AG08395 (cell line): ENCODE measurements around the gene PCDH9.
"Not testable (repeated sequence)": the region's sequence is repeated elsewhere in the genome, so short reads cannot be mapped to it uniquely, and the experiment has no call there.

Source experiments
- DNase-seq: peaks from one replicate; pipeline ENCODE4 v3.0.0; 2012; ENCODE audit warnings: mixed read lengths, low spot score

Gene PCDH9

DNA sequence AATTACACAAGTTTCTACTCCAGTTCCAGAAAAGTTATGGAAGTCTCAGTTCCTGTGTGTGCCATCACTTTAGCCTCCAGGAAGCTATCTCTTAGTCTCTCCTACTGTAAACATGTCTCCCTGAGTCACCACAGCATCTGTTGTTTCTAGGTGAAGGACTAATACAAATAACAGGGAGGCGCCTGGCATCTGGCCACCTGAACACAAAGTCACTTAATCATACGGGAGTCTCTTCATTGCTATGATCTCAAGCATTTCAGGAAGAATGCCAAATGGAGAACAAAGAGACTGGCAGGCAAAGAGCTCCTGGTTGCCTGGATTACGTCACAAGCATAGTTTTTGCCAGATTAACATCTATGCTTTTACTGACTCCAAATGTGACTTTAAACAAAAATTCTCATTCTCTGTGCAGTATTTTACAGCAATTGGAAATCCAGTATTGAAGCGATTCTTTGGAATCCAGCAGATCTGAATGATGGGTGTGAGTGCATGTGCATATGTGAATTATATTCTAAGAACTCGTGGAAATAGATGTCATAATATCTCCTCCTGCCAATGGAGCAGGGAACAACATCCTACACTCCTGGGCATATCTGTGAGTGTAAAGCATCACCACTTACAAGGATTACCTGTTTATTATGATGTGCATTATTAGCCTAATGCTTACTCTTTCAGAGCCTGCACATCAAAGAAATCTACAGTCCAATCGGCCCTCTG, 572.8 kb downstream of the PCDH9 start:
- peak; percentile 67 for DNase-seq

DNA sequence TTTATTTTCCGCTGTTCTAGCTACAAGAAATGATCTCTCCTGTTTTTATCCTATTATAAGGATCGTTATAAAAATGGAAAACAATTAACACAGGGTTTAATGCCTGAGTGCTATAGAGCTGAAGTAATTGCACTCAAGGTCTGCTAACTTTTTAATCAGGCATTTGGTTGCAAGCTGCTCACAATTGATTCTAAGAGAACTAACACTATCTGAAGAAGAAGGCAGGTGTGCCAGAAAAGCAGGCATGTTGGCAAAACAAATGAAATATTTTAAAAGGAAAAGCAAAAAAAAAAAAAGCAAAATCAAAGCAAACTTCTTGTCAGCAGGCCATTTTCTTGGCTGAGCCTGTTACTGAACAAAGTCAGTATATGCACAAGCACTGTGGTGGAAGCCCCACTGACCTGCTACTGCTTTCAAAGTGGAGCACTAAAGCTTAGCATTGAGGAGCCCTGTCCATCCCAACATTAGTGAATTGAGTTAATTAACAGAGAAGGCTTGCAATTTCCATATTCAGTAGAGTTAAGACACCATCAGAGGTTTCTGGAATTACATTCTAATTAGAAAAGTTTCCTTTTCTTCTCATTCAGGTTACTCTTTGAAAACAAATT, 574.2 kb downstream of the PCDH9 start:
- DNase-seq, result no peak

DNA sequence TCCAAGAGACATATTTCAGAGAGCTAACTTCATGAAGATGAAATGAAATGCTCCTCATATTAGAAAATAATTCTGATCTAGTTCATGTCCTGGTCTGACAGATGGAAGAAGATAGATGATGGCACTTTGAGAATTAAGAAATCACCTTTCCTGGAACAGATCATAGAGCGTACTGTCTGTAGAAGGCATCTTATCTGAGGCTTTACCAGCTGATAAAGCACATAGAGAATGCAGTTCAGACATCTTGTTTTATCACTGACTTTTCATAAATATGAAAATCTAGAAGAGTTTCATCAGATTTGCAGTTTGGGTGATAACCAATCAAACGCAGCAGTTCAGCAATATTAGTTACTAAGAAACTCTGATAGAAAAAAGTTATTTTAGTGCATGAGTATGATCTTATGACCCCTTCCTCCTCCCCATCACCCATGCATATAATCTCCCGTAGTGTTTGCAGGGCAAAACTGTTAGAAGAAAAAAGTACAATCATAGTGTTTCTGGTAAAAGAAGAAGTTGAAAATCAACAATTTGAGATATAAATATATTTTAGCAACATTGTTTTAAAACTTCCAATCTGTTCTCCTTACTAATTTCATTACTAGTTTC, 585.2 kb downstream of the PCDH9 start:
- DNase-seq, result no peak

DNA sequence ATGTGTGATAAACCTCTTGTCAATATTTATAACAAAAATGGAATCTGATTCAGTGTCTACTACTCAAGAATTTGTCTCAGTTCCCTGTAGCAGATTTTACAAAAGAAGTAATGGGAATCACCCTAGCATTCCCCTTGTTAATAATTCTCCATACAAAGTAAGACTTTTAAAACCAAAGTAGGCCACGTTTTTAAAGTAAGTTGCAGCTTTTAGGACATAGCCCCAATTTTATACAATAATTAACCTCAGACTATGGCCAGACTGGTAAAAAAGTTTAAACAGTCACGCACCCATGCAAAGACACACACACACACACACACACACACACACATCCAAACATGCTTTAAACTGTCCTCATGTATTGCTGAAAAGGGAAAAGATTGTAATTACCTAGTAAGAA, 589.9 kb downstream of the PCDH9 start:
- no peak for DNase-seq

DNA sequence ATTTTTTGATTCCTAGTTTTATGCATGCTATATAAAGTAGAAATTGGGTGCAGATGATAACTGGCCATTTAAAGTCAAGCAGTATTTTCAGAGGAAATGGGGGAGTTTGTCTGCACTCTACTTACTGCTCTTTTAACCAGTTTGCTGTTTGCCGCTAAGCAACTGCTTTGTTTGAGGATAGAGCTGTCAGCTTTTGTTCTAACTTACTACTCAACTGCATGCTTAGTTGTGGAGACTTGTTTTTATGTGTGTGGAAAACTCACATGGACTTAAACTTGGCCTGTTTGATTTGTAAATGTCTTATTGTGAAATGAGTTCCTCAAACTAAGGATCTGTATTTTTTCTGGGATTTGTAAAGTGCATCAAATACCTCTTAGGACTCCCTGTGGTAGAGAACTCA, 591.1 kb downstream of the PCDH9 start:
- DNase-seq, result no peak

DNA sequence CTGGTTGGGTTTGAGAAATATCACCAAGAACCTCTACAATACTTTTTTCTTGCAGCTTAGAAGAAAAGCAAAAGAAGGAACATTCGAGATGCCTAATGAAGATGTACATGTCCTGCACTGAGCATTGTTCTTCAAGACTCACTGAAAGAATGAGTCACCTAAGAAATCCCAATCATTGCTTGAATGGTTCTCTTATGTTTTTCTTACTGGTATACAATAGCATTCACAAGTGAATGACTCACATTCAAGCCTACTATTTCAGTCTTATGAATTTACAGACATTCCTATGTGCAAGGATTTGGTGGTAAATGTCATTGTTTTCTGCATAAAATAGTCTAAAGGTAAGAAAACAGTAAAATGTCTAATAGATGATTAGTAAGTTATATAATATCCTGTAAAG, 594.6 kb downstream of the PCDH9 start:
- peak; percentile 62 for DNase-seq

DNA sequence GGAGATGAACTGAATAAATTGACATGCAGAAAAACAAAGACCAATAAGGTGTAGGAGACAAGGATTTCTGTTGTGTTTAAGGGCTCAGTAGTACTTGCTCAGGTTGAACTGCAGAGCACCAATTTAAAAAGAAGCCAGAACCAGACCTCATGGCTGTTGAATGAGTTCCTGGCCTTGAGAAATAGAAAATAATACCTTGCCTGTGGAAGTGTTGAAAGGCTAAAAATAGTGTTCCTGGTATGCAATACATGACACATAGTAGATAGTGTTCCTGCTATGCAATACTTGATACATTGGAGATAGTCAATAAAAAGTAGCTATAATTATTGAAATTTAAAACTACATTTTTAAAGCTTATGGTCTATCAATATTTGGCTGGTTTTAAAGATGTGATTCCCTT, 595.8 kb downstream of the PCDH9 start:
- DNase-seq, result no peak

DNA sequence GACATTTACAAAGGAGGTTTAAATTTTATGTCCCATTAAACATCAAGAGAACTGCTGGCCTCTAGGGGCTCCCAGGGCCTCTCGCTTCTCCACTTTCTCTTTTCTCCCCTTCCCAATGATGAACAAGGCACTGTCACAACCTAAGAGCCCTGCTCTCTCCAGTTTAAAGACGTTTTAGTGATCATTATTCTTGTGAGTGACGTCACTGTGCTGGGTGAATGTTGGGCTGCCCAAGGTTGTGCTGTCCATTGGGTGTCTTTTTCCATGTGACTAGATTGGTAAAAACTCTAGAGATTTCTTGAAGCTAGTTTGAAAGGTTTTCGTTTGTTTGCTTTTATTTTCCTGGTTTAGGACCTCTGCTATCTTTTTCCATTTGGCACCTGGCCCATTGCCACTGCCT, 602.6 kb downstream of the PCDH9 start:
- DNase-seq, result no peak

DNA sequence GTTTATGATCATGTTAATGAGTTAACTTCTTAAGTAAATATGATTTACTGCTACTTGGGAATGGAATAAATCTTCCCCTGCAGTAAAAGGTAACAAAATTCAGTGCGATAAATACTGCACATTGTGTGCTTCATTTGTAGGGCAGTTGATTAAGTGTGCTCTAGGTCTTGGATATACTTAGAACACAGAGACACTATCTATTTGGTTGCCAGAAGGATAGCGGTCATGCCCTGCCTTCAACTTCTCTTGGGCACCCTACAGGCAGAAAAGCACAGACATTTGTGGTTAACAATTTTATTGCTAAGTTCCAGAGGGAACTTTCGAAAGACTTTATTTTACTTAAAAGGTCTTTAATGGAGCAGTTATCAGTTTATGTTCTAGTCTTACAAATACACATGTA, 605.8 kb downstream of the PCDH9 start:
- no peak for DNase-seq

DNA sequence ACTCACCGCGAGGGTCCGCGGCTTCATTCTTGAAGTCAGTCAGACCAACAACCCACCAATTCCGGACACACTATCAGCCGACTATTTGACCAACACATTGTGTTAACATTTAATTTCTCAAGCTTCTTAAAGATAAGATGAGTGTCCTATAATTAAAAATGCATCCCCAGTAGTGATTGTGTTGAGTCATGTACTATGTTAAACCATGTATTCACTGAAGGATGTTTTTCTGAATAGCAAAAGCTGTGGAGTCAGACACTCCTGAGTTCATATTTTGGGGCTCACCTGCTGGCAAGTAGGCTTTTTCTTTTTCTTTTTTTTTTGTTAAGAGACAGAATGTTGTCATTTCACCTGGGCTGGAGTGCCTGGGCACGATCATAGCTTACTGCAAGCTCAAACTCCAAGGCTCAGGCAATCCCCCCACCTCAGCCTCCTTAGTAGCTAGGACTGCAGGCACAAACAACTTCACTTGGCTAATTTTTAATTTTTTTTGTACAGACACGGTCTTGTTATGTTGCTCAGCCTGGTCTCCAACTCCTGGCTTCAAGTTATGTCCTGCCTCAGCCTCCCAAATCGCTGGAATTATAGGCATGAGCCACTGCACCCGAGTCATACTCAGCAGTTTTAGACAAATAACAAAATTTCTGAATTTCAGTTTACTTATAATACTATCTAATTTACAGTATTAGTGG, 606.9 kb downstream of the PCDH9 start:
- DNase-seq, result no peak

DNA sequence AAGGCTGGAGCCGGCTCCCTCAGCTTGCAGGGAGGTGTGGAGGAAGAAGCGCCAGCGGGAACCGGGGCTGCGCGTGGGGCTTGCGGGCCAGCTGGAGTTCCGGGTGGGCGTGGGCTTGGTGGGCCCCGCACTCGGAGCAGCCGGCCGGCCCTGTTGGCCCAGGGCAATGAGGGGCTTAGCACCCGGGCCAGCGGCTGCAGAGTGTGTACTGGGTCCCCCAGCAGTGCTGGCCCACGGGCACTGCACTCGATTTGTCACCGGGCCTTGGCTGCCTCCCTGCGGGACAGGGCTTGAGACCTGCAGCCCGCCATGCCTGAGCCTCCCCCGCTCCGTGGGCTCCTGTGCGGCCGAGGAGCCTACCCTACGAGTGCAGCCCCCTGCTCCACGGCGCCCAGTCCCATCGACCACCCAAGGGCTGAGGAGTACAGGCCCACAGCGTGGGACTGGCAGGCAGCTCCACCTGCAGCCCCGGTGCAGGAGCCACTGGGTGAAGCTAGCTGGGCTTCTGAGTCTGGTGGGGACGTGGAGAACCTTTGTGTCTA, 608.2 kb downstream of the PCDH9 start:
- DNase-seq, result not testable (repeated sequence)

DNA sequence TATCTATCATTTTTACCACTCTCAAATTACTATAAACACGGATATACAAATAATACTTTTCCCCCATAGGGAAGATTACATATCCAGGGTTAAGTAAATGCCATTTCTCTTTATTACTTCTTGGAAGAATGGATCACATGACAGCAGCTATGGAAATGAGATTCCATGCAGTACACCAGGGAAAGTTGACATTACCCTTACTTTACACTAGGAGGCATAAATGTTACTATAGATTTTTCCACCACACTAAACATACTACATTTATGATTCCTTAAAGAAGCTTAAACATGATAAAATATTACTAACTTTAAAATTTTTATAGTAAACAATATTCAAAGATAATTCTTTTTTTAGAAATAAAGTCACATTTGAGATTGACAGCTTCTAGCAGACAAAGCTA, 611.4 kb downstream of the PCDH9 start:
- DNase-seq, result peak; percentile 43

DNA sequence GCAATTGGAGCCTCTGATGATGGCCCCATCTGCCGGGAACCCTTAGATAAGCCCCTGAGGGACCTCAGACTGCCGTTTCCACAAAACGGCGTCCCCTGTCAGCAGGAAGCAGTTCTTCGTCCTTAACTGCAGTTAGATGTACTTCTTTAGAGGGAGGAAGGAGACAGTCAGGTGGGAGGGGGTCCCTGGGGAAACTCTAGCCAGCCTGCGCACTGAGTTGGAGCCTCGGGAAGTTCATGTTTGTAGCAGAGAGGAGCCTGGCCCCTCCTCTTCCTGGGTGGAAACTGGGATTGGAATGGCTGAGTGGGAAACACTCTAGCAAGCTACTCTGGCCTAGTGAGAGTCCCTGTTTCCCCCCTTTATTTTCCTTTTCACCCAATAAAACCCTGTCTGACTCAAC, 612.4 kb downstream of the PCDH9 start:
- DNase-seq, result no peak

DNA sequence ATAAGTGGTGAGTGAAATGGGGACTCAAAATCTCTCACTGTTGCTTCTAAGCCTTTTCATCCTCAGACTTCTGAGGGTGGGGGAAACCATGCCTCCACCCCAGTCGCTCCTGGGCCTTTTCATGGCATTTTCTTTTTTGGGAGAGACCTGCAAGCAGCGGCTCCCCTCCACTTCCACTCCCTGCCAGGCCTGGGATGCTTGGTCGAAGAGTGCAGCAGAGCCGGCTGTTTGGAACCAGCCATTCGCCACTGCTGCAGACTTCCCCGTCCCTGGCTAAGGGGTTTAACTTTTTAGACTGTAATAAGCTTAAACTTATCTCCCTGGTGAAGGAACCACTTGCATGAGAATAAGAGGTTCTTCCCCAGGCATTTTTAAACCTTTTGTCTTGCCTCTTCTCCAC, 617.2 kb downstream of the PCDH9 start:
- DNase-seq, result no peak

DNA sequence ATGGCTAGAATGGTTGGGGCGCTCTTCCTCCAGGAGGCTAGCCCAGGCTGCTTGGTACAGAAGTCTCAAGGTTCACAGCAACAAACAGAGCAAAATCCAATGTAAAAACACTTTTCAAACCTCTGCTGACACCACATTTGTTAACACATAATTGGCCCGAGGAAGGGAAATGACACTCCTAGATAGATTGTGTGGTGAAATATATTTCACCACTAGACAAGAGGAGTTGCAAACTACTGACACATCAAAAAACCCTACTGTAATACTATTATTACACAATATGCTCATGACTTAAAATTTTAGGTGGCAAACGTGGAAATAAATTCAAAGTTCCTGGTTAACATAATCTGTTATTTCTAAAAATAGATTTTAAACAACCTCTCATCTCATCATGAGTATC, 643.6 kb downstream of the PCDH9 start:
- DNase-seq, result no peak

DNA sequence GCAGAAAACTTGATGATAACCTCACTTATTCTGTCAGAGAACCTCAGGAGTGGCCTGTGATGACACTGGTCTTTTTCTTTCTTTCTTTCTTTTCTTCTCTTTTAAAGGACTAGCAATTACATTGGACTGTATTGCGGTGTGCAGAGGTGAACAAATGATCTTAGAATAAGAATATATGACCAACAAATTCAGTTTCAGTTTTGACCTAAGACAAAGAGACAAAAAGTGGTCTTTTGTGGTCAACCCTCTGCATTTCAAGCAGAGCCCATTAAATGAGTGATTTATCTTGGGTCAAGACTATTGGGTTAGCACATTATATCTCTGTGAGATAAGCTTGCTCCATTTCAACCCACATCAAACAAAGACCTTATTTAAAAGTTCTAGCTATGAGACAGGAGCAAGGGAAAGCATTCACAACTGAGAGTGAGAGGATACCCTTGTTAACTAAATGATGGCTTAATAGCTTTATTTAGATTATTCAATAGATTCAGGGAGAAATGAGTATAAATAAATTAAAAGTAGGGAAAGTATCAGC, 644.4 kb downstream of the PCDH9 start:
- DNase-seq, result no peak

DNA sequence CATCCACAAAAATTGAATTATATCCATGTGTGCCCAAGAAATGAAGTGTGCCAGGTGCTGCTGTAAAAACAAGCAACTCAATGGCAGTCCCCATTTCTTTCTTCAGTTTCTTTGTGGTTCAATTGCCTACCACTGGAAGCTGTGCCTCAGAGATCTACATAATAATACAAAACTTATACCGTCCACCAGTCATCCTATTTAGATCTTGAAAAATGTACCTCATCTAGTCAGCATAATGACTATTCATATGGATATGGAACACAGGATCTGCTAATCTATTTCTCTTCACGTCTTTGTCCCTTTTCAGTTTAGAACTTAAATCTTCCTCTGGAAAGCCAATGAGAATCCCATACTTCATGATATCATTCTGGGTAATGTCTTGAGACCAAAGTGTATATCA, 648.5 kb downstream of the PCDH9 start:
- no peak for DNase-seq

DNA sequence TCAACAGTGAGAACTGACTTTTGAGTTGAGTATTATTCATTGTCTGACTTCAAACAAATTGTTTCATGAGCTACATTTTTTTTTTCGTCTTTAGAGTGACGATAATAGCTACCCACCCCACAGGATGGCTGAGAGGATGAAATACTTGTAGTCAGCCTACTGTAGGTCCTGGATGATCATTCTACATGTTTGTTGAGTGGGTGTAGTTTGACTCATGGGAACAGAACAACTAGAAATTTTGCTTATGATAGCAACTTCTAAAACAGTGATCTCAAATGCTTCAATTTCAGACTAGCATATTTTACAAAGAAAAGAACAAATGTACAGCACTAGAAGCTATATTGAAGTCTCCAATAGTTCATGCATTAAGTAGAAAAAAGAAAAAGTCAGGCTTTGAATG, 651.8 kb downstream of the PCDH9 start:
- DNase-seq, result no peak

DNA sequence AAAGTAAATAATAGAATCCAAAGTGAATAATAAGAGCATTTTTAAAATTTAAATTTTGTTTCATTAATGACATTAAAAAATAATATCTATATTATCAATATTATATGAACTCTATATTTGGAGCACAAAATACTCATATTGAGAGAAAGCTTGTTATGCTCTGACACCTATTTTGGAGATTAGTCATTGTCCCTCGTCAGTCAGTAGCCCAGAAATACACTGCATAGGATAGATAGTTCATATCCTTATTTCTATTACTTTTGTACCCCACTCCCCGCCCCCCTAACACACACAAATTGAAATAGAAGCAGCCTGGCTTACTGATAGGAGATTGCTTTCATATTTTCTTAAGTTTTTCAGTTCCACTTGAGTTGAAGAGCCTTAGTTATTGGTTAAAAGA, 652.8 kb downstream of the PCDH9 start:
- no peak for DNase-seq

DNA sequence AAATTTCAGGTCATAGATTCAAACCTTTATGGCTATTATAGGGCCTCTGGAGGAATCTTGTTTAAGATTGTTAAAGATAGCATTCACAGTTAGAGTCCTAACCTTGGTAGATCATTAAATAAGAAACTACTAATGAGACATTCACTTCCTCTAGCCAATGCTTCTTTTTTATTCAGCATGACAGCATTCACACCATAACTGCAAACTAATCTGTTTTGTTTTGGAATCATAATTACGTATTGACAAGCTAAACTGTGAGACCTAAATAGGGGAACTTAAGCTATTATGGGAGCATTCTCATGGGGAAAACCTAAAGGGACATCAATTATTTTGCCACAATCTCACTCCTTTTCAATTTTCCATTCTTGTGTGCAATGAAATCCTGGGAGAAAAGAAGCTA, 653.8 kb downstream of the PCDH9 start:
- no peak for DNase-seq

DNA sequence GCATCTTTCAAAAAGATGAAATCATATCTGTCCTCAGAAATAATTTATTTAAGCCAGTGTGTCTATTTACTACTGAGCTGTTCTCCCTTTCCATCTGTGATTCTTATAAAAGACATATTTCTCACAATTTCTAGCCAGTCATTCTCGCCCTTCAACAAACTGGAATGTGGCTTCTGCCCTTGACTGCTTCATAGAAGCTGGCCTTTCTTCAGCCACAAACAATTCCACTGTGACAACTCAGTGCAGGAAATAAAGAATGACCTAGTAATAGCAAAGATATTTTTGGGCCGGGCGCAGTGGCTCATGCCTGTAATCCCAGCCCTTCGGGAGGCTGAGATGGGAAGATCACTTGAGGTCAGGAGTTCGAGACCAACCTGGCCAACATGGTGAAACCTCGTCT, 655.5 kb downstream of the PCDH9 start:
- DNase-seq, result peak; percentile 3

DNA sequence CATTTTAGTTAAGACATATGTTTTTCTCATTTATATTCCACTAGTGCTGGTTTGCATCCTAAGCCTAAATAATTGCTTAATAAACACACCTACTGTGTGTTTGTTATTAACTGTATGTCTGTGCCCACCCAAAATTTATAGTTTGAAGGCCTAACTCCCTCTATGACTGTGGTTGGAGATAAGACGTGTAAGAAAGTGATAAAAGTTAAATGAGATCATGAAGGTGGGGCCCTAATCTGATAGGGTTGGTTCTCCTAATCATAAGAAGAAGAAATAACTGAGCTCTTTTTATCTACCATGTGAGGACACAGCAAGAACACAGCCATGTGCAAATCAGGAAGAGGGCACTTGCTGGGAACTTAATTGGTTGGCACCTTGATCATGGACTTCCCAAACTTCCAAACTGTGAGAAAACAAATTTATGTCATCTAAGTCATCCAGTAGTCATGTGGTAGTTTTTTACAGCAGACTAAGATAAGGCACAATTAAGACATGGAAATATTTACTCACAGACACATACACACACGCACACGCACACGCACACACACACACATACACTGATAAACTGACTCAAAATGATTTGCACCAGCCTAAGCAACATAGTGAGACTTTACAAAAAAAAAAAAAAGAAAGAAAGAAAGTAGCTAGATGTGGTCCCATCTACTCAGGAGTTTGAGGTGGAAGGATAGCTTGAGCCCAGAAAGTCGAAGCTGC, 662.1 kb downstream of the PCDH9 start:
- no peak for DNase-seq
